Bronchial epithelial cell (primary cell): ENCODE results near the gene SET. TPM values are rescaled to one million over a fixed set of nuclear protein-coding genes. Genes with fewer than 3 reads are reported as not detected.
"Not testable (repeated sequence)": the region's sequence is repeated elsewhere in the genome, so short reads cannot be mapped to it uniquely, and the experiment has no call there.

ENCODE experiments used
- DNase-seq: peaks from one replicate; pipeline ENCODE4 v3.0.0-alpha.2; 2010; ENCODE audit warnings: low read depth
- FAIRE-seq: peaks from 2 replicates; lab custom pipeline; 2011; peaks lifted over from hg19 to GRCh38; lab: Jason Lieb, UNC
- H3K27me3 ChIP-seq: 2 replicates; pipeline ENCODE4 v1.5.1; 2011; ENCODE audit warnings: low read length; ENCODE audit not compliant: control insufficient read depth, insufficient read depth
- H3K36me3 ChIP-seq: 2 replicates; pipeline ENCODE4 v1.5.1; 2011; ENCODE audit warnings: low read length; ENCODE audit not compliant: control insufficient read depth, insufficient read depth
- H3K4me3 ChIP-seq: 2 replicates; pipeline ENCODE4 v1.5.1; 2011; ENCODE audit warnings: mild to moderate bottlenecking, low read depth, low read length, control low read depth
- total RNA-seq: library from RNA; depleted of rRNA; stranded (reverse); fragments of >200 nt; gene quantifications from 2 replicates; pipeline ENCODE4 v1.2.1, GENCODE V29; 2014
- TF ChIP-seq, protein P1 (sequence below): IDR thresholded peaks from 2 replicates; pipeline ENCODE4 v1.5.1; 2011; ENCODE audit warnings: mild to moderate bottlenecking, moderate library complexity, low read length, control low read depth, inconsistent platforms; ENCODE audit not compliant: insufficient read depth, severe bottlenecking

The SET gene
- total RNA-seq, 1 donor from 2014 or later, result 717 TPM

DNA sequence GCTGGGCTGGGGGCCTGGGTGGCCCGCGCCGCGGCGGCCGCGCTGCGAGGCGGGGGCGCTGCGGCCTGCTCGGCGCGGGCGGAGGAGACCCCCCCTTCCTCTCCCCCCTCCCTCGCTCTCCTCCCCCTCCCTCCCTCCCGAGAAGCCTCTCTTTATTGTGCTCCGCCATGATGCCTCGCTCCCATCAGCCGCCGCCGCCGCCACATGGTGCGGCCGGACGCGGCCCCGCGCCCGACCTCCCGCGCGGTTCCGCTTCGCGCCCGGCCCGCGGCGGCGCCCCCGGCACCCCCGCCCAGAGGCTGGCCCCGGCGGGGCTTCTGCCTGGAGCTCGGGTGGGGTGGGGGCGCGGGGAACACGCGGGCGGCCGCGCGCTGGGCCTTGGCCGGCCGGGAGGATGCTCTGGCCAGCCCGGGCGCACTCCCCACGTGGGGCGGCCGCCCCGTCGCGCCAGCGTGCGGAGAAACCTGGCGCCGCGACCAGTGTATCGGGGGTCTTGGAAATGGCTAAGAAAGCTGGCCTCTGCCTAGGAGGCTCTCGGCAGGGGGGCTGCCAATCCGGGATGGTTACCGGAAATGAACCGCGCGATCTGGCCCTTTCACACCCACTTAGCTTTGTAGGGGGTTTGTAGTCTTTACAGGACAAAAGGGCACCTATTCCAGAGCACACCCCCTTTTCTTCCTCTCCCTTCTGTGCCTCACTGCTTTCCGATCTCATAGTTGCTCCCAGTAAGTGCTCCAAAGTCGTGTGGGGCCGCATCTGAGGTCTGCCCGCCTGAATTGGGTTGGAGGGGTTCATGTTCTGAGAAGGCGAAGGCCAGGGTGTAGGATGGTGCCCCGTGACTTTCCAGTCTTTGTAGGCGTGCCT, 1.0 kb downstream of the SET start:
- TF ChIP-seq, protein P1, sequence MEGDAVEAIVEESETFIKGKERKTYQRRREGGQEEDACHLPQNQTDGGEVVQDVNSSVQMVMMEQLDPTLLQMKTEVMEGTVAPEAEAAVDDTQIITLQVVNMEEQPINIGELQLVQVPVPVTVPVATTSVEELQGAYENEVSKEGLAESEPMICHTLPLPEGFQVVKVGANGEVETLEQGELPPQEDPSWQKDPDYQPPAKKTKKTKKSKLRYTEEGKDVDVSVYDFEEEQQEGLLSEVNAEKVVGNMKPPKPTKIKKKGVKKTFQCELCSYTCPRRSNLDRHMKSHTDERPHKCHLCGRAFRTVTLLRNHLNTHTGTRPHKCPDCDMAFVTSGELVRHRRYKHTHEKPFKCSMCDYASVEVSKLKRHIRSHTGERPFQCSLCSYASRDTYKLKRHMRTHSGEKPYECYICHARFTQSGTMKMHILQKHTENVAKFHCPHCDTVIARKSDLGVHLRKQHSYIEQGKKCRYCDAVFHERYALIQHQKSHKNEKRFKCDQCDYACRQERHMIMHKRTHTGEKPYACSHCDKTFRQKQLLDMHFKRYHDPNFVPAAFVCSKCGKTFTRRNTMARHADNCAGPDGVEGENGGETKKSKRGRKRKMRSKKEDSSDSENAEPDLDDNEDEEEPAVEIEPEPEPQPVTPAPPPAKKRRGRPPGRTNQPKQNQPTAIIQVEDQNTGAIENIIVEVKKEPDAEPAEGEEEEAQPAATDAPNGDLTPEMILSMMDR, result no peak
- no peak for FAIRE-seq
- no peaks in the 10 kb centered on the region for H3K27me3 ChIP-seq
- no peak for DNase-seq
- H3K4me3 ChIP-seq, result peak overlapping the region; percentile 82
- H3K36me3 ChIP-seq, result peaks cover 15% of the 10 kb centered on the region

- no peak for DNase-seq
- no peaks in the 10 kb centered on the region for H3K27me3 ChIP-seq
- peaks cover 15% of the 10 kb centered on the region for H3K36me3 ChIP-seq
- TF ChIP-seq, protein P1, result no peak
- H3K4me3 ChIP-seq, result peak overlapping the region; percentile 82
- no peak for FAIRE-seq
Observed at GRCh38 chr9:128690684-128691034, 1.6 kb downstream of the SET start.

DNA sequence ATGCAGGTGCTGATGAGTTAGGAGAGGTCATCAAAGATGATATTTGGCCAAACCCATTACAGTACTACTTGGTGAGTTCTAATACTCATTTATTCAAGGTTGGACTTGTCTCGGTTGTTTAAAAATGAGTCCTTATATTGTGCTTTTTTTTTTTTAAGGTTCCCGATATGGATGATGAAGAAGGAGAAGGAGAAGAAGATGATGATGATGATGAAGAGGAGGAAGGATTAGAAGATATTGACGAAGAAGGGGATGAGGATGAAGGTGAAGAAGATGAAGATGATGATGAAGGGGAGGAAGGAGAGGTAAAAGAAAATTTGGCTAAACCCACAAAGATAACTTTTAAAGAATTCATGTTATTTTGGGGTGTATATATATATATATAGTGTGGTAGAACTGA, 4.7 kb downstream of the SET start:
- not testable (repeated sequence) for FAIRE-seq, H3K4me3 ChIP-seq, DNase-seq, H3K27me3 ChIP-seq
- peaks cover 13% of the 10 kb centered on the region for H3K36me3 ChIP-seq

- peaks cover 13% of the 10 kb centered on the region for H3K36me3 ChIP-seq
- TF ChIP-seq, protein P1, result no peak
- no peaks in the 10 kb centered on the region for H3K27me3 ChIP-seq
- no peak overlapping the region for H3K4me3 ChIP-seq
- FAIRE-seq, result no peak
- no peak for DNase-seq
Observed at GRCh38 chr9:128694344-128694743, 5.3 kb downstream of the SET start.

- DNase-seq, result no peak
- Histone ChIP-seq H3K4me3 (no peak overlapping the region), H3K36me3 (peaks cover 7% of the 10 kb centered on the region), H3K27me3 (no peaks in the 10 kb centered on the region)
- TF ChIP-seq, protein P1, result no peak
- no peak for FAIRE-seq
Observed at GRCh38 chr9:128696923-128697707, 8.1 kb downstream of the SET start.

- not testable (repeated sequence) for FAIRE-seq, H3K36me3 ChIP-seq, H3K4me3 ChIP-seq, DNase-seq, H3K27me3 ChIP-seq
Observed at GRCh38 chr9:128699096-128699795, 10.2 kb downstream of the SET start.
